CD8-positive, alpha-beta memory T cell (primary cell): ENCODE measurements around the gene SMYD3. TPM values are rescaled to one million over a fixed set of nuclear protein-coding genes. Genes with fewer than 3 reads are reported as not detected.
"Not testable (repeated sequence)": the region's sequence is repeated elsewhere in the genome, so short reads cannot be mapped to it uniquely, and the experiment has no call there.

ENCODE experiments used
- CTCF ChIA-PET: fragments of 350-600 bp; sonication (Branson Sonifier 250); formaldehyde crosslinking; loops from one replicate; lab custom pipeline; 2021; ENCODE audit warnings: antibody characterized with exemption; lab: Charles Lee
- POLR2A ChIA-PET: fragments of 350-600 bp; sonication (Branson Sonifier 250); formaldehyde crosslinking; loops from one replicate; lab custom pipeline; 2021; ENCODE audit warnings: antibody characterized with exemption; lab: Charles Lee
- DNase-seq, 5 donors: peaks; one replicate each; pipeline versions ENCODE4 v3.0.0 to v3.0.0-alpha.2; 2020 to 2022; ENCODE audit warnings: mixed read lengths in 1 of 5
- H3K27ac ChIP-seq: one replicate; pipeline ENCODE4 v1.7.0; 2013; ENCODE audit warnings: low read depth, mild to moderate bottlenecking, low read length, moderate library complexity
- H3K27me3 ChIP-seq: 2 replicates; pipeline ENCODE4 v1.7.0; 2013; ENCODE audit warnings: low read length, mild to moderate bottlenecking; ENCODE audit not compliant: insufficient read depth, poor library complexity, severe bottlenecking
- H3K36me3 ChIP-seq: 2 replicates; pipeline ENCODE4 v1.7.0; 2013; ENCODE audit warnings: mild to moderate bottlenecking, low read length, moderate library complexity; ENCODE audit not compliant: insufficient read depth
- H3K4me1 ChIP-seq: 2 replicates; pipeline ENCODE4 v1.7.0; 2013; ENCODE audit warnings: mild to moderate bottlenecking, low read length, moderate library complexity; ENCODE audit not compliant: insufficient read depth
- H3K4me3 ChIP-seq: 2 replicates; pipeline ENCODE4 v1.7.0; 2013; ENCODE audit warnings: mild to moderate bottlenecking, low read length
- H3K9me3 ChIP-seq: 2 replicates; pipeline ENCODE4 v1.7.0; 2013; ENCODE audit warnings: mild to moderate bottlenecking, low read length
- H3K27ac Mint-ChIP-seq, 8 donors: one replicate each; pipeline ENCODE4 v1.8.0; 2020 to 2021; ENCODE audit warnings: mixed read lengths in 8 of 8, mild to moderate bottlenecking in 6 of 8, inconsistent platforms in 3 of 8, moderate library complexity in 3 of 8
- H3K27me3 Mint-ChIP-seq, 2 donors: one replicate each; pipeline ENCODE4 v1.8.0; 2020 to 2021; ENCODE audit warnings: mixed read lengths in 2 of 2, mild to moderate bottlenecking in 1 of 2, moderate library complexity in 1 of 2
- H3K36me3 Mint-ChIP-seq, 3 donors: one replicate each; pipeline ENCODE4 v1.8.0; 2020 to 2021; ENCODE audit warnings: mixed read lengths in 3 of 3, inconsistent platforms in 1 of 3, mild to moderate bottlenecking in 1 of 3
- H3K4me1 Mint-ChIP-seq, 3 donors: one replicate each; pipeline ENCODE4 v1.8.0; 2020 to 2021; ENCODE audit warnings: mixed read lengths in 3 of 3, inconsistent platforms in 1 of 3, mild to moderate bottlenecking in 1 of 3
- H3K4me3 Mint-ChIP-seq, 7 donors: one replicate each; pipeline ENCODE4 v1.8.0; 2020 to 2021; ENCODE audit warnings: mixed read lengths in 7 of 7, mild to moderate bottlenecking in 6 of 7, moderate library complexity in 4 of 7, inconsistent platforms in 2 of 7
- H3K9me3 Mint-ChIP-seq, 5 donors: one replicate each; pipeline ENCODE4 v1.8.0; 2020 to 2022; ENCODE audit warnings: mixed read lengths in 5 of 5, mild to moderate bottlenecking in 3 of 5, moderate library complexity in 2 of 5, inconsistent platforms in 1 of 5
- polyA plus RNA-seq: library from polyadenylated mRNA; unstranded; fragments of 300-500 nt; fragmentation: Illumina TruSeq; gene quantifications from one replicate; pipeline ENCODE4 v1.2.3, GENCODE V29; 2021
- total RNA-seq, 2 experiments: library from RNA; stranded (reverse); gene quantifications; one replicate each; pipeline ENCODE4 v1.2.3, GENCODE V29; 2021

SMYD3 gene
- total and polyA plus RNA-seq, 3 experiments from 2014 or later = 12.4 to 31.7 (median 14.5) TPM

DNA sequence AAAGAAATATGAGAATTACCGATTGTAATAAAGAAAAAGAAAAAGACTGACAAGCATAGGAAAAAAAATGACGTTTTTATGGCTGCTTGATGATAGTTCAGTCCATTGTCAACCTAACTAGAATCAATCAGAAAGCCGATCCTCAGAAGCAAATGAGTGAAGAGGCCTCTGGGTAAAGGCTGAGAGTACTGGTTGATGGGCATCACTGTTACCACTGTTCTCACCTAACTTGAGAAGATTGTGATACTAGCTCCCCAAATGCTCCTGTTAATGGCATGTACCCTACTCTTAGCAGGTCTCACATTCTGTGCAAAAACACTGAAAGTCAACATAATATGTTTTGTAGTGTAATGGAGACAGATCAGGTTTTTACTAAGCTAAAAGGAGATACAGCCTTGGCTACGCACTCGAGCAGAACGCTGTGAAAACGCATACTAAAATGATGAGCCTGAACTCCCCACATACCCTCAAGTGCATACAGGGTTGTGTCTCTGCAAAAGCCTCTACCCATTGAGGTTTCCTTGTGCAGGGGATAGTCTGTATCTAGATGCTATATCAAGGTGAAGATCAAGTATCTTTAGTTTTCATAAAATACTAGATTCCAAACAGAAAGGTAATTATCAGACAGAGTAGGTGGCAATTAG is 554.6 kb downstream of the SMYD3 start:
- Histone ChIP-seq H3K27ac (peak overlapping the region; percentile 76), H3K4me1 (peaks cover 48% of the 10 kb centered on the region), H3K36me3 (no peaks in the 10 kb centered on the region), H3K27me3 (no peaks in the 10 kb centered on the region), H3K4me3 (no peak overlapping the region), H3K9me3 (no peaks in the 10 kb centered on the region)
- H3K4me1 Mint-ChIP-seq = peaks cover 20 to 29% (median 28%) of the 10 kb centered on the region in 3 donors
- DNase-seq = no peak
- H3K36me3 Mint-ChIP-seq = no peaks in the 10 kb centered on the region
- no peaks in the 10 kb centered on the region for H3K9me3 Mint-ChIP-seq
- H3K27me3 Mint-ChIP-seq = no peaks in the 10 kb centered on the region
- CTCF ChIA-PET = interaction anchor here (1.2 kb wide), 1 partner anchor 11 kb away, joined by 3 read pairs; no protein-coding TSS in a partner anchor
- H3K4me3 Mint-ChIP-seq = peak overlapping the region; percentile 50 to 80 (median 73)
- H3K27ac Mint-ChIP-seq = peak overlapping the region in 5 of 8 donors; percentile 3 to 98 (median 97)
- POLR2A ChIA-PET = no interaction called here

DNA sequence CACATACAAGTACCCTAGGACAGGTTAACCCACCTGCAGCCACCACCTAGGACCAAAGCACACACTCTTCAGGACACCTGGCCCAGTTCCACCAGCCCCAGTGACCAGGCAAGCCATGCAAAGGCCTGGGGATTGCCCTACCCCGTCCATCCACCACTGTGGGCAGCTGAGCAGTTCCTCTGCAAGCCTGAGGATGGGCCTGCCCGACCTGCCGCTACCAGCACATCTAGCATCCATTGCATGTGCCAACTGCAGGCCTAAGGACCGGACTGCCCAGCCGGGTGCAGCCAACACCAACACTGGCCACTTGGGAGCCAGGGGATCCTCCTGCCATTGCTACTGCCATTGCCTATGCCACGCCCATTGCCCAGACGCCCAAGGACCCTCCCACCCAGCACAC is 558.3 kb downstream of the SMYD3 start:
- ChIA-PET POLR2A (interaction anchor here (0.7 kb wide), 1 partner anchor 11 kb away, joined by 4 read pairs; no protein-coding TSS in a partner anchor), CTCF (no interaction called here)
- H3K4me3 ChIP-seq = no peak overlapping the region
- DNase-seq = no peak
- no peaks in the 10 kb centered on the region for H3K27me3 Mint-ChIP-seq
- H3K9me3 Mint-ChIP-seq = peaks cover 0 to 19% (median 11%) of the 10 kb centered on the region in 5 donors
- peaks cover 12 to 21% (median 20%) of the 10 kb centered on the region in 3 donors for H3K4me1 Mint-ChIP-seq
- no peaks in the 10 kb centered on the region for H3K36me3 ChIP-seq
- H3K27me3 ChIP-seq = no peaks in the 10 kb centered on the region
- no peak overlapping the region for H3K27ac Mint-ChIP-seq
- no peak overlapping the region for H3K27ac ChIP-seq
- H3K9me3 ChIP-seq = no peaks in the 10 kb centered on the region
- no peak overlapping the region for H3K4me3 Mint-ChIP-seq
- peaks cover 15% of the 10 kb centered on the region for H3K4me1 ChIP-seq
- peaks cover 0 to 22% (median 6%) of the 10 kb centered on the region in 3 donors for H3K36me3 Mint-ChIP-seq

- no peak for DNase-seq
- ChIA-PET POLR2A (no interaction called here), CTCF (no interaction called here)
- peaks cover 0 to 31% (median 6%) of the 10 kb centered on the region in 3 donors for H3K36me3 Mint-ChIP-seq
- H3K4me3 ChIP-seq = no peak overlapping the region
- H3K27ac Mint-ChIP-seq = no peak overlapping the region
- peaks cover 10% of the 10 kb centered on the region for H3K4me1 ChIP-seq
- no peaks in the 10 kb centered on the region for H3K27me3 Mint-ChIP-seq
- H3K9me3 ChIP-seq = no peaks in the 10 kb centered on the region
- H3K36me3 ChIP-seq = no peaks in the 10 kb centered on the region
- no peak overlapping the region for H3K4me3 Mint-ChIP-seq
- H3K27ac ChIP-seq = no peak overlapping the region
- H3K4me1 Mint-ChIP-seq = peaks cover 17 to 23% (median 22%) of the 10 kb centered on the region in 3 donors
- H3K27me3 ChIP-seq = no peaks in the 10 kb centered on the region
- H3K9me3 Mint-ChIP-seq = peaks cover 0 to 19% (median 11%) of the 10 kb centered on the region in 5 donors
Measured at GRCh38 chr1:245946905-245947304, 560.2 kb downstream of the SMYD3 start.

GRCh38 chr1:245945136-245945535 is 561.9 kb downstream of the SMYD3 start:
- H3K4me3 ChIP-seq, H3K9me3 ChIP-seq, H3K27me3 ChIP-seq, H3K27me3 Mint-ChIP-seq, H3K27ac ChIP-seq, DNase-seq, H3K4me3 Mint-ChIP-seq, H3K36me3 ChIP-seq, CTCF ChIA-PET, POLR2A ChIA-PET, H3K27ac Mint-ChIP-seq: not testable (repeated sequence)
- H3K4me1 Mint-ChIP-seq = peaks cover 17 to 28% (median 28%) of the 10 kb centered on the region in 3 donors
- H3K9me3 Mint-ChIP-seq = peaks cover 0 to 19% (median 11%) of the 10 kb centered on the region in 5 donors
- peaks cover 0 to 31% (median 6%) of the 10 kb centered on the region in 3 donors for H3K36me3 Mint-ChIP-seq
- H3K4me1 ChIP-seq = peaks cover 10% of the 10 kb centered on the region

DNA sequence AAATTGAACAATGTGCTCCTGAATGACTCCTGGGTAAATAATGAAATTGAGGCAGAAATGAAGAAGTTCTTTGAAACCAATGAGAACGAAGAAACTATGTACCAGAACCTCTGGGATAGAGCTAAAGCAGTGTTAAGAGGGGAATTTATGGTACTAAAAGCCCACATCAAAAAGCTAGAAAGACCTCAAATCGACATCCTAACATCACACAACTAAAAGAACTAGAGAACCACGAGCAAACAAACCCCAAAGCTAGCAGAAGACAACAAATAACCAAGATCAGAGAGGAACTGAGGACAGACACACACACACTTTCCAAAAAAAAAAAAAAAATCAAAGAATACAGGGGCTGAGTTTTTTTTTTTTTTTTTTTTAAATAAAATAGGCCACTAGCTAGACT is 564.2 kb downstream of the SMYD3 start:
- POLR2A ChIA-PET = interaction anchor here (1.3 kb wide), 1 partner anchor 12 kb away, joined by 10 read pairs; no protein-coding TSS in a partner anchor
- Histone ChIP-seq H3K27ac (no peak overlapping the region), H3K4me1 (peaks cover 10% of the 10 kb centered on the region), H3K4me3 (no peak overlapping the region), H3K9me3 (no peaks in the 10 kb centered on the region), H3K36me3 (no peaks in the 10 kb centered on the region), H3K27me3 (no peaks in the 10 kb centered on the region)
- CTCF ChIA-PET = no interaction called here
- peak overlapping the region in 4 of 8 donors; percentile 2 to 25 (median 13) for H3K27ac Mint-ChIP-seq
- no peaks in the 10 kb centered on the region for H3K27me3 Mint-ChIP-seq
- peak in 2 of 5 donors; percentile 39 to 74 for DNase-seq
- peaks cover 0 to 19% (median 11%) of the 10 kb centered on the region in 5 donors for H3K9me3 Mint-ChIP-seq
- H3K4me1 Mint-ChIP-seq = peaks cover 17 to 28% (median 28%) of the 10 kb centered on the region in 3 donors
- H3K36me3 Mint-ChIP-seq = peaks cover 0 to 31% (median 6%) of the 10 kb centered on the region in 3 donors
- H3K4me3 Mint-ChIP-seq = peak overlapping the region in 4 of 7 donors; percentile 2 to 43 (median 16)

DNA sequence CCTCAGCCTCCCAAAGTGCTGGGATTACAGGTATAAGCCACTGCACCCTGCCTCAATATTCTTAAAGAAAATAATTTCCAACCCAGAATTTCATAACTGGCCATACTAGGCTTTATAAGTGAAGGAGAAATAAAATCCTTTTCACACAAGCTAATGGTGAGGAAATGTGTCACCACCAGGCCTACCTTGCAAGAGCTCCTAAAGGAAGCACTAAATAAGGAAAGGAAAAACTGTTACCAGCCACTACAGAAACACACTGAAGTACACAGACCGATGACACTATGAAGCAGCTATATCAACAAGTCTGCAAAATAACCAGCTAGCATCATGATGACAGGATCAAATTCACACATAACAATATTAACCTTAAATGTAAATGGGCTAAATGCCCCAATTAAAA is 565.3 kb downstream of the SMYD3 start:
- H3K36me3 ChIP-seq, H3K27ac Mint-ChIP-seq, H3K4me3 ChIP-seq, H3K27me3 ChIP-seq, DNase-seq, H3K9me3 ChIP-seq, H3K27me3 Mint-ChIP-seq, H3K27ac ChIP-seq, POLR2A ChIA-PET, H3K4me3 Mint-ChIP-seq: not testable (repeated sequence)
- Mint-ChIP-seq H3K9me3 (peaks cover 0 to 19% (median 11%) of the 10 kb centered on the region in 5 donors), H3K36me3 (peaks cover 0 to 36% (median 9%) of the 10 kb centered on the region in 3 donors), H3K4me1 (peaks cover 17 to 28% (median 28%) of the 10 kb centered on the region in 3 donors)
- H3K4me1 ChIP-seq = peaks cover 10% of the 10 kb centered on the region
- CTCF ChIA-PET = interaction anchor here (0.8 kb wide), 1 partner anchor 10 kb away, joined by 3 read pairs; no protein-coding TSS in a partner anchor

- no peak overlapping the region for H3K27ac ChIP-seq
- peaks cover 0 to 8% (median 4%) of the 10 kb centered on the region in 5 donors for H3K9me3 Mint-ChIP-seq
- no peak overlapping the region for H3K4me3 ChIP-seq
- peaks cover 17 to 28% (median 28%) of the 10 kb centered on the region in 3 donors for H3K4me1 Mint-ChIP-seq
- H3K27me3 ChIP-seq = no peaks in the 10 kb centered on the region
- H3K36me3 Mint-ChIP-seq = peaks cover 0 to 24% (median 3%) of the 10 kb centered on the region in 3 donors
- no peaks in the 10 kb centered on the region for H3K27me3 Mint-ChIP-seq
- no peak overlapping the region for H3K27ac Mint-ChIP-seq
- ChIA-PET CTCF (no interaction called here), POLR2A (no interaction called here)
- no peaks in the 10 kb centered on the region for H3K9me3 ChIP-seq
- no peak overlapping the region for H3K4me3 Mint-ChIP-seq
- peaks cover 4% of the 10 kb centered on the region for H3K36me3 ChIP-seq
- peaks cover 10% of the 10 kb centered on the region for H3K4me1 ChIP-seq
- DNase-seq = no peak
Measured at GRCh38 chr1:245939756-245940345, 567.2 kb downstream of the SMYD3 start.

DNA sequence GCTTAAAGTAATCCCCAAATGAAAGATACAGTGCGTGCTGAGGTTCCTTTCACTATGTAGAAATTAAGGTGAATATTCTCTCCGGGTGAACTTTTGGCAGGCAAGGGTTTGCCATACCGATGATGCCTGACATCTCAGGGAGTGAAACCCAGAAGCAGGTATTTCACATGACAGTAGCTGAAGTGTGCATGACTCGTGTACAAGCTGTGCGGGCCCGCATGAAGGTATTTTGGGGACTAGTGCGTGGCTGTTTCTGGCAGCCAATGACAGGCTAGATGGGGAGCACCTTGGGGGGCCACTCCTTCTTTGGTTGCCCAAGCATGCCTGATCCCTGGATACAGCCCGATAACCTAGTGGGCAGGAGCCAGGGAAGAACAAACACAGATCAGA is 569.0 kb downstream of the SMYD3 start:
- peaks cover 4% of the 10 kb centered on the region for H3K36me3 ChIP-seq
- Mint-ChIP-seq H3K4me3 (no peak overlapping the region), H3K36me3 (peaks cover 0 to 10% (median 3%) of the 10 kb centered on the region in 3 donors), H3K27ac (peak overlapping the region in 2 of 8 donors; percentile 21 to 41), H3K4me1 (peaks cover 8 to 17% (median 17%) of the 10 kb centered on the region in 3 donors), H3K9me3 (no peaks in the 10 kb centered on the region), H3K27me3 (no peaks in the 10 kb centered on the region)
- H3K9me3 ChIP-seq = no peaks in the 10 kb centered on the region
- no peak overlapping the region for H3K4me3 ChIP-seq
- DNase-seq = no peak
- H3K27me3 ChIP-seq = no peaks in the 10 kb centered on the region
- no peak overlapping the region for H3K27ac ChIP-seq
- peaks cover 5% of the 10 kb centered on the region for H3K4me1 ChIP-seq
- ChIA-PET CTCF (no interaction called here), POLR2A (no interaction called here)
